WTC11 (cell line): ENCODE results near the gene GSTT2. TPM values are rescaled to one million over a fixed set of nuclear protein-coding genes. Genes with fewer than 3 reads are reported as not detected.
A peak's percentile ranks its signal among the peaks of the same experiment; 100 is the strongest.

ENCODE experiments used
- ATAC-seq: fragments of 200-7000 bp; cut with Tn5 transposase; 2 replicates; pipeline ENCODE4 v1.10.0; 2021; ENCODE audit warnings: mild to moderate bottlenecking, moderate library complexity
- CTCF ChIA-PET: fragments of 300-600 bp; sonication (Branson Sonifier 250); formaldehyde crosslinking; loops from one replicate; lab custom pipeline; 2021; ENCODE audit warnings: antibody characterized with exemption; lab: Charles Lee
- POLR2A ChIA-PET: fragments of 350-600 bp; sonication (Branson Sonifier 250); formaldehyde crosslinking; loops from one replicate; lab custom pipeline; 2021; ENCODE audit warnings: antibody characterized with exemption; lab: Charles Lee
- DNase-seq: peaks from one replicate; pipeline ENCODE4 v3.0.0; 2021; ENCODE audit warnings: low spot score
- H3K27ac Mint-ChIP-seq: 2 replicates; pipeline ENCODE4 v1.8.0; 2021; ENCODE audit warnings: mixed read lengths
- H3K27me3 Mint-ChIP-seq: 2 replicates; pipeline ENCODE4 v1.8.0; 2021; ENCODE audit warnings: low read depth, mild to moderate bottlenecking, moderate library complexity, mixed read lengths
- H3K36me3 Mint-ChIP-seq: 2 replicates; pipeline ENCODE4 v1.8.0; 2021; ENCODE audit warnings: mixed read lengths
- H3K4me1 Mint-ChIP-seq: 2 replicates; pipeline ENCODE4 v1.8.0; 2022; ENCODE audit warnings: mixed read lengths
- H3K4me3 Mint-ChIP-seq: 2 replicates; pipeline ENCODE4 v1.8.0; 2021; ENCODE audit warnings: mild to moderate bottlenecking, moderate library complexity, mixed read lengths
- H3K9me3 Mint-ChIP-seq: 2 replicates; pipeline ENCODE4 v1.8.0; 2021; ENCODE audit warnings: mixed read lengths
- AFF4 ChIP-seq: sonication (generic); formaldehyde crosslinking; IDR thresholded peaks from 2 replicates; pipeline ENCODE4 v1.8.1; 2023; ENCODE audit warnings: mild to moderate bottlenecking, missing genetic modification reagents, borderline replicate concordance
- ATF1 ChIP-seq: sonication (generic); formaldehyde crosslinking; IDR thresholded peaks from 2 replicates; pipeline ENCODE4 v1.8.1; 2023; ENCODE audit warnings: mild to moderate bottlenecking, moderate library complexity, missing genetic modification reagents
- ATF3 ChIP-seq: sonication (generic); formaldehyde crosslinking; conservative IDR thresholded peaks from 2 replicates; pipeline ENCODE4 v1.8.1; 2022; ENCODE audit warnings: mild to moderate bottlenecking, missing genetic modification reagents
- CBFB ChIP-seq: sonication (generic); formaldehyde crosslinking; IDR thresholded peaks from 2 replicates; pipeline ENCODE4 v1.8.1; 2022; ENCODE audit warnings: mild to moderate bottlenecking, low read depth, missing genetic modification reagents
- ELF4 ChIP-seq: sonication (generic); formaldehyde crosslinking; IDR thresholded peaks from 2 replicates; pipeline ENCODE4 v1.8.1; 2022; ENCODE audit warnings: low read depth, mild to moderate bottlenecking, moderate library complexity, missing genetic modification reagents
- ETV6 ChIP-seq: sonication (generic); formaldehyde crosslinking; IDR thresholded peaks from 2 replicates; pipeline ENCODE4 v1.8.1; 2022; ENCODE audit warnings: mild to moderate bottlenecking, missing genetic modification reagents
- FOXJ3 ChIP-seq: sonication (generic); formaldehyde crosslinking; IDR thresholded peaks from 2 replicates; pipeline ENCODE4 v1.9.0; 2021; ENCODE audit warnings: missing genetic modification reagents, mild to moderate bottlenecking, borderline replicate concordance
- GTF2I ChIP-seq: fragments of 250-450 bp; sonication (Bioruptor Pico); conservative IDR thresholded peaks from 2 replicates; pipeline ENCODE4 v1.4.0; 2021; ENCODE audit warnings: mild to moderate bottlenecking
- KAT7 ChIP-seq: sonication (generic); formaldehyde crosslinking; IDR thresholded peaks from 2 replicates; pipeline ENCODE4 v1.8.1; 2023; ENCODE audit warnings: missing genetic modification reagents, mild to moderate bottlenecking, borderline replicate concordance
- NFATC4 ChIP-seq: fragments of 250-450 bp; sonication (Bioruptor Pico); IDR thresholded peaks from 2 replicates; pipeline ENCODE4 v1.9.0; 2021; ENCODE audit warnings: mild to moderate bottlenecking
- TCF7 ChIP-seq: sonication (generic); formaldehyde crosslinking; IDR thresholded peaks from 2 replicates; pipeline ENCODE4 v1.8.0; 2022; ENCODE audit warnings: mild to moderate bottlenecking, low read depth, missing genetic modification reagents, moderate library complexity
- TEAD1 ChIP-seq: sonication (generic); formaldehyde crosslinking; IDR thresholded peaks from 2 replicates; pipeline ENCODE4 v1.8.0; 2022; ENCODE audit warnings: mild to moderate bottlenecking, missing genetic modification reagents
- TEAD4 ChIP-seq: sonication (generic); formaldehyde crosslinking; IDR thresholded peaks from 2 replicates; pipeline ENCODE4 v1.8.0; 2022; ENCODE audit warnings: mild to moderate bottlenecking, missing genetic modification reagents
- ZNF219 ChIP-seq: sonication (generic); formaldehyde crosslinking; IDR thresholded peaks from 2 replicates; pipeline ENCODE4 v1.8.0; 2023; ENCODE audit warnings: missing genetic modification reagents, mild to moderate bottlenecking, borderline replicate concordance
- ZNF263 ChIP-seq: sonication (generic); formaldehyde crosslinking; IDR thresholded peaks from 2 replicates; pipeline ENCODE4 v1.8.1; 2022; ENCODE audit warnings: low read depth, mild to moderate bottlenecking, moderate library complexity, missing genetic modification reagents
- total RNA-seq: library from RNA; stranded (reverse); gene quantifications from 3 replicates; pipeline ENCODE4 v1.2.3, GENCODE V29; 2021
- TF ChIP-seq, protein P1 (sequence below): sonication (generic); formaldehyde crosslinking; IDR thresholded peaks from 2 replicates; pipeline ENCODE4 v1.8.0; 2022; ENCODE audit warnings: mild to moderate bottlenecking, missing genetic modification reagents
- TF ChIP-seq, protein P2 (sequence below): sonication (generic); formaldehyde crosslinking; IDR thresholded peaks from 2 replicates; pipeline ENCODE4 v1.8.0; 2023; ENCODE audit warnings: missing genetic modification reagents, mild to moderate bottlenecking, borderline replicate concordance
- TF ChIP-seq, protein P3 (sequence below): fragments of 250-450 bp; sonication (Bioruptor Pico); IDR thresholded peaks from 2 replicates; pipeline ENCODE4 v1.9.0; 2021; ENCODE audit warnings: mild to moderate bottlenecking

GSTT2 gene
- total RNA-seq, 1 experiment from 2014 or later = 0.50 TPM

- no peaks in the 10 kb centered on the region for H3K9me3 Mint-ChIP-seq
- no peak overlapping the region for H3K4me3 Mint-ChIP-seq
- H3K27me3 Mint-ChIP-seq = no peaks in the 10 kb centered on the region
- 0 out of 2 replicates have a peak overlapping the region, but pooled peaks have one; percentile 15 for H3K27ac Mint-ChIP-seq
- TF ChIP-seq CBFB = no peak
- TF ChIP-seq, protein P1, sequence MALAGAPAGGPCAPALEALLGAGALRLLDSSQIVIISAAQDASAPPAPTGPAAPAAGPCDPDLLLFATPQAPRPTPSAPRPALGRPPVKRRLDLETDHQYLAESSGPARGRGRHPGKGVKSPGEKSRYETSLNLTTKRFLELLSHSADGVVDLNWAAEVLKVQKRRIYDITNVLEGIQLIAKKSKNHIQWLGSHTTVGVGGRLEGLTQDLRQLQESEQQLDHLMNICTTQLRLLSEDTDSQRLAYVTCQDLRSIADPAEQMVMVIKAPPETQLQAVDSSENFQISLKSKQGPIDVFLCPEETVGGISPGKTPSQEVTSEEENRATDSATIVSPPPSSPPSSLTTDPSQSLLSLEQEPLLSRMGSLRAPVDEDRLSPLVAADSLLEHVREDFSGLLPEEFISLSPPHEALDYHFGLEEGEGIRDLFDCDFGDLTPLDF = no peak
- TF ChIP-seq ETV6 (CRISPR knock-in tag) = no peak
- TF ChIP-seq, protein P2, sequence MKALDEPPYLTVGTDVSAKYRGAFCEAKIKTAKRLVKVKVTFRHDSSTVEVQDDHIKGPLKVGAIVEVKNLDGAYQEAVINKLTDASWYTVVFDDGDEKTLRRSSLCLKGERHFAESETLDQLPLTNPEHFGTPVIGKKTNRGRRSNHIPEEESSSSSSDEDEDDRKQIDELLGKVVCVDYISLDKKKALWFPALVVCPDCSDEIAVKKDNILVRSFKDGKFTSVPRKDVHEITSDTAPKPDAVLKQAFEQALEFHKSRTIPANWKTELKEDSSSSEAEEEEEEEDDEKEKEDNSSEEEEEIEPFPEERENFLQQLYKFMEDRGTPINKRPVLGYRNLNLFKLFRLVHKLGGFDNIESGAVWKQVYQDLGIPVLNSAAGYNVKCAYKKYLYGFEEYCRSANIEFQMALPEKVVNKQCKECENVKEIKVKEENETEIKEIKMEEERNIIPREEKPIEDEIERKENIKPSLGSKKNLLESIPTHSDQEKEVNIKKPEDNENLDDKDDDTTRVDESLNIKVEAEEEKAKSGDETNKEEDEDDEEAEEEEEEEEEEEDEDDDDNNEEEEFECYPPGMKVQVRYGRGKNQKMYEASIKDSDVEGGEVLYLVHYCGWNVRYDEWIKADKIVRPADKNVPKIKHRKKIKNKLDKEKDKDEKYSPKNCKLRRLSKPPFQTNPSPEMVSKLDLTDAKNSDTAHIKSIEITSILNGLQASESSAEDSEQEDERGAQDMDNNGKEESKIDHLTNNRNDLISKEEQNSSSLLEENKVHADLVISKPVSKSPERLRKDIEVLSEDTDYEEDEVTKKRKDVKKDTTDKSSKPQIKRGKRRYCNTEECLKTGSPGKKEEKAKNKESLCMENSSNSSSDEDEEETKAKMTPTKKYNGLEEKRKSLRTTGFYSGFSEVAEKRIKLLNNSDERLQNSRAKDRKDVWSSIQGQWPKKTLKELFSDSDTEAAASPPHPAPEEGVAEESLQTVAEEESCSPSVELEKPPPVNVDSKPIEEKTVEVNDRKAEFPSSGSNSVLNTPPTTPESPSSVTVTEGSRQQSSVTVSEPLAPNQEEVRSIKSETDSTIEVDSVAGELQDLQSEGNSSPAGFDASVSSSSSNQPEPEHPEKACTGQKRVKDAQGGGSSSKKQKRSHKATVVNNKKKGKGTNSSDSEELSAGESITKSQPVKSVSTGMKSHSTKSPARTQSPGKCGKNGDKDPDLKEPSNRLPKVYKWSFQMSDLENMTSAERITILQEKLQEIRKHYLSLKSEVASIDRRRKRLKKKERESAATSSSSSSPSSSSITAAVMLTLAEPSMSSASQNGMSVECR (CRISPR knock-in tag) = no peak
- no peak for TF ChIP-seq GTF2I (CRISPR knock-in tag)
- TF ChIP-seq, protein P3, sequence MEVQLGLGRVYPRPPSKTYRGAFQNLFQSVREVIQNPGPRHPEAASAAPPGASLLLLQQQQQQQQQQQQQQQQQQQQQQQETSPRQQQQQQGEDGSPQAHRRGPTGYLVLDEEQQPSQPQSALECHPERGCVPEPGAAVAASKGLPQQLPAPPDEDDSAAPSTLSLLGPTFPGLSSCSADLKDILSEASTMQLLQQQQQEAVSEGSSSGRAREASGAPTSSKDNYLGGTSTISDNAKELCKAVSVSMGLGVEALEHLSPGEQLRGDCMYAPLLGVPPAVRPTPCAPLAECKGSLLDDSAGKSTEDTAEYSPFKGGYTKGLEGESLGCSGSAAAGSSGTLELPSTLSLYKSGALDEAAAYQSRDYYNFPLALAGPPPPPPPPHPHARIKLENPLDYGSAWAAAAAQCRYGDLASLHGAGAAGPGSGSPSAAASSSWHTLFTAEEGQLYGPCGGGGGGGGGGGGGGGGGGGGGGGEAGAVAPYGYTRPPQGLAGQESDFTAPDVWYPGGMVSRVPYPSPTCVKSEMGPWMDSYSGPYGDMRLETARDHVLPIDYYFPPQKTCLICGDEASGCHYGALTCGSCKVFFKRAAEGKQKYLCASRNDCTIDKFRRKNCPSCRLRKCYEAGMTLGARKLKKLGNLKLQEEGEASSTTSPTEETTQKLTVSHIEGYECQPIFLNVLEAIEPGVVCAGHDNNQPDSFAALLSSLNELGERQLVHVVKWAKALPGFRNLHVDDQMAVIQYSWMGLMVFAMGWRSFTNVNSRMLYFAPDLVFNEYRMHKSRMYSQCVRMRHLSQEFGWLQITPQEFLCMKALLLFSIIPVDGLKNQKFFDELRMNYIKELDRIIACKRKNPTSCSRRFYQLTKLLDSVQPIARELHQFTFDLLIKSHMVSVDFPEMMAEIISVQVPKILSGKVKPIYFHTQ (CRISPR knock-in tag) = no peak
- no peak for TF ChIP-seq ZNF219 (CRISPR knock-in tag)
- TF ChIP-seq ATF3 (CRISPR knock-in tag) = no peak
- no peak for TF ChIP-seq KAT7 (CRISPR knock-in tag)
- no peak for TF ChIP-seq ATF1
- TF ChIP-seq ZNF263 (CRISPR knock-in tag) = no peak
- no peak for TF ChIP-seq FOXJ3 (CRISPR knock-in tag)
- no peak for TF ChIP-seq NFATC4 (CRISPR knock-in tag)
- no peak for TF ChIP-seq TCF7 (CRISPR knock-in tag)
- TF ChIP-seq ELF4 = no peak
- TF ChIP-seq TEAD4 (CRISPR knock-in tag) = no peak
- TF ChIP-seq TEAD1 (CRISPR knock-in tag) = no peak
- TF ChIP-seq AFF4 (CRISPR knock-in tag) = no peak
- TF ChIP-seq, all 79 proteins: peak for 0
- Mint-ChIP-seq H3K36me3 (no peaks in the 10 kb centered on the region), H3K4me1 (peaks cover 6% of the 10 kb centered on the region)
- CTCF ChIA-PET = no interaction called here
- ATAC-seq (no peak), DNase-seq (no peak)
- POLR2A ChIA-PET = no interaction called here
Measured at GRCh38 chr22:24029304-24029703, 49.4 kb downstream of the GSTT2 start.
